ENCODE results near the gene SLC23A2.

DNA sequence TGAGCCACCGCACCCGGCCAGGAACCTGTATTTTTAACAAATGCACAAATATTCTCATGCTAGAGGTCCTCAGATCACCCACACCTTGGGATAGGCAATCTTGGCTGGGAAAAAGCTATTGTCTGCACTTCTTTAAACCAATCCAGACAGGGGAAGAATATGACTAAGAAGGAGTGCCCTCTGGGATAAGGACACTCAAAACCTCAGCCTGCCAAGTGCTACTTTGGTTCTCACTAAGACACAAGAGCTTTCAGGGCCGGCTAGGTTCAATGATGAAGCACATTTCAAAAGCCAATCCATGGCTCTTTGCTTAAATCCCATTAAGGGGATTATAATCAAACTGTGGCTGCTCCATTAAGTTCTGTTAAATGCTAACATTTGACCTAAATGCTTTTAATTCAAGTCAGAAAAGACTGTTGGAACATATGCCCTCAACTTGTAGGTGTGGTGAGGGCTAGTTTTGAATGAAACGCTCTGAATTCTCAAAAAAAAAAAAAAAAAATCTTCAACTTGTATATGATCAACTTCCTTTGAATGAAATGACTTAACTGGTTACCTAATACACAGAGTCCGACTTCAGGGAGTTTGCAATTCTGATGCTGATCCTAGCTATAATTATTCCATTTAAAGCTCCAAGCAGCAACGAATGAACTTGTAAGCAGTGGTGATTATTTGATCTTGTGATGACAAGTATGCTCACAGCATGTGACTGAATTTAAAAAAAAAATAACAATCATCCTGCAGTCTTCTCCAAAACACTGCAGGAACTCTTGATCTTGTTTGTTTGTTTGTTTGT is 56.6 kb downstream of the SLC23A2 start:
- TF ChIP-seq, protein P1, sequence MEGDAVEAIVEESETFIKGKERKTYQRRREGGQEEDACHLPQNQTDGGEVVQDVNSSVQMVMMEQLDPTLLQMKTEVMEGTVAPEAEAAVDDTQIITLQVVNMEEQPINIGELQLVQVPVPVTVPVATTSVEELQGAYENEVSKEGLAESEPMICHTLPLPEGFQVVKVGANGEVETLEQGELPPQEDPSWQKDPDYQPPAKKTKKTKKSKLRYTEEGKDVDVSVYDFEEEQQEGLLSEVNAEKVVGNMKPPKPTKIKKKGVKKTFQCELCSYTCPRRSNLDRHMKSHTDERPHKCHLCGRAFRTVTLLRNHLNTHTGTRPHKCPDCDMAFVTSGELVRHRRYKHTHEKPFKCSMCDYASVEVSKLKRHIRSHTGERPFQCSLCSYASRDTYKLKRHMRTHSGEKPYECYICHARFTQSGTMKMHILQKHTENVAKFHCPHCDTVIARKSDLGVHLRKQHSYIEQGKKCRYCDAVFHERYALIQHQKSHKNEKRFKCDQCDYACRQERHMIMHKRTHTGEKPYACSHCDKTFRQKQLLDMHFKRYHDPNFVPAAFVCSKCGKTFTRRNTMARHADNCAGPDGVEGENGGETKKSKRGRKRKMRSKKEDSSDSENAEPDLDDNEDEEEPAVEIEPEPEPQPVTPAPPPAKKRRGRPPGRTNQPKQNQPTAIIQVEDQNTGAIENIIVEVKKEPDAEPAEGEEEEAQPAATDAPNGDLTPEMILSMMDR (IDR thresholded peaks at IDR 0.05; ENCODE audit: insufficient read depth, low read depth, low read length) = no peak
- TF ChIP-seq EZH2 (IDR thresholded peaks at IDR 0.05; ENCODE audit: insufficient read depth, low read length) = no peak

All from astrocyte (in vitro differentiated cells and primary cell).